22Rv1 (cell line): ENCODE measurements around the gene LSAMP.

ENCODE experiments used
- CTCF ChIP-seq: fragments of 450-650 bp; IDR thresholded peaks from 2 replicates; pipeline ENCODE4 v1.5.1; 2017; ENCODE audit warnings: mild to moderate bottlenecking
- ZFX ChIP-seq: fragments of 450-650 bp; IDR thresholded peaks from 2 replicates; pipeline ENCODE4 v1.6.1; 2017; ENCODE audit warnings: antibody characterized with exemption, borderline replicate concordance

DNA sequence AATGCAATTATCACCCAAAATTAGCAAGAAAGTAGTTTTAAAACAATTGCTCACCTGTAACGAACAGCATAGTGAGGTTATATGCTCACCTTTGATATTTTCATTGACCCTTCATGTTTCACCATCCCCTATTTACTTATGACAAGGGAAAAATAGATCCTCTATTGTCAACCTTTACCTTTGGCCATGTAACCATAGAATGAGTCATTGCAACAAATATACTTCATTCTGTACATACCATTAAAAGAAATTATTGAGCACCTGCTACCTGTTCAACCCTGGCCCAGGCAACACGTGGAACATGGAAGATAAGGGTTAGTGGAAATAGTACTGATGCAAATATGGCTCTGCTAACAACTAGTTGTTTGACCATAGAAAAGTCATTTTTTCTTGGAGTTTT lies 20.2 kb downstream of the LSAMP start:
- TF ChIP-seq CTCF (no peak), ZFX (no peak)
